ENCODE data around the gene KRT39. TPM values are rescaled to one million over a fixed set of nuclear protein-coding genes. Genes with fewer than 3 reads are reported as not detected.

The KRT39 gene
- total RNA-seq, 1 donor from 2014 or later: not detected

DNA sequence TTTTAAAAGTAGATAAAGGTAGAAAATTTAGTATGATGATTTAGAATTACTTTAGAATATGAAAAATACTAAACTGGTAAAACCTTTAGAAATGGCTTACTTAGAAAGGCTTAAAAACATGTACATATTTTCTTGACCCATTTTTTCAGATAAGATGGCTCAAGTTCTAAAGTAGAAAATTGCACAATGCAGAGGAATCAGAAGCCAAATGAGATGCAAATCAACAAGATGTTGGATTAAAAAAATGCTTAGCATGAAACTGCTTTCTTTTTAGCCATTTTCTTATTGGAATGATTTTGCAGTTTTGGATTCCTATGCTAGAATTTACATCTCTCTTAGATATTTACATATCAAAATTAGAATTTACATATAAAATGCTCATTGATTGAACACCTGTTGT, 43.7 kb upstream of the KRT39 start:
- Histone ChIP-seq H3K36me3 (no peaks in the 10 kb centered on the region), H3K27me3 (ENCODE audit: low read depth) (no peaks in the 10 kb centered on the region), H3K9me3 (replicated peaks) (no peaks in the 10 kb centered on the region), H3K4me1 (peaks cover 8% of the 10 kb centered on the region), H3K4me3 (no peak overlapping the region), H3K27ac (replicated peaks) (no peak overlapping the region)
- no peak for TF ChIP-seq CTCF (IDR thresholded peaks at IDR 0.05; ENCODE audit: borderline replicate concordance)
- DNase-seq: no peak
- intact Hi-C loops (cut with micrococcal nuclease): no loop called here

DNA sequence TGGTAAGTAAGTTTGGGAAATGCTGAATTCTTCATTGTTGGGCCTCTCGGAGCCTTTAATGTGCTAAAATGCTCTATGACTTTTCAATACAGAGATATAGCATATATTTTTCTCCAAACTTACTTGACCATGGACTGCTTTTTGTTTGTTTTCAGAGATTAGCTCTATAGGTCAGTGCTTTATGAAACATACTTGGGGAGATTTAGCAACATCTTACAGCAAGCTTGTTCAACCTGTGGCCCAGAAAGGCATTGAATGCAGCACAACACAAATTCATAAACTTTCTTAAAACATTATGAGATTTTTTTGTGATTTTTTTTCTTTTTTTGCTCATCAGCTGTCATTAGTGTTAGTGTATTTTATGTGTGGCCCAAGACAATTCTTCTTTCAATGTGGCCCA, 43.2 kb upstream of the KRT39 start:
- no peak overlapping the region for H3K4me3 ChIP-seq
- intact Hi-C loops (cut with micrococcal nuclease): no loop called here

GRCh38 chr17:41009301-41009760, 42.6 kb upstream of the KRT39 start:
- H3K27ac ChIP-seq (replicated peaks): no peak overlapping the region
- H3K4me1 ChIP-seq: peaks cover 8% of the 10 kb centered on the region
- H3K4me3 ChIP-seq: no peak overlapping the region
- no peaks in the 10 kb centered on the region for H3K9me3 ChIP-seq (replicated peaks)
- no peaks in the 10 kb centered on the region for H3K36me3 ChIP-seq
- intact Hi-C loops (cut with micrococcal nuclease): no loop called here
- no peak for TF ChIP-seq CTCF (IDR thresholded peaks at IDR 0.05; ENCODE audit: borderline replicate concordance)
- DNase-seq: no peak
- peaks cover 4% of the 10 kb centered on the region for H3K27me3 ChIP-seq (ENCODE audit: low read depth)

More for the DNA sequence above, 43.2 kb upstream of the KRT39 start:
- Histone ChIP-seq H3K4me1 (peaks cover 8% of the 10 kb centered on the region), H3K27me3 (ENCODE audit: low read depth) (no peaks in the 10 kb centered on the region), H3K9me3 (replicated peaks) (no peaks in the 10 kb centered on the region), H3K36me3 (no peaks in the 10 kb centered on the region), H3K27ac (replicated peaks) (no peak overlapping the region)
- TF ChIP-seq CTCF (IDR thresholded peaks at IDR 0.05; ENCODE audit: borderline replicate concordance): no peak
- no peak for DNase-seq

- Histone ChIP-seq H3K27me3 (ENCODE audit: low read depth) (peaks cover 9% of the 10 kb centered on the region), H3K36me3 (no peaks in the 10 kb centered on the region), H3K27ac (replicated peaks) (no peak within 1 kb of the TSS), H3K9me3 (replicated peaks) (no peaks in the 10 kb centered on the region), H3K4me1 (peaks cover 4% of the 10 kb centered on the region), H3K4me3 (no peak within 1 kb of the TSS)
- no peak for DNase-seq
- intact Hi-C loops (cut with micrococcal nuclease): no loop called here
- TF ChIP-seq CTCF (IDR thresholded peaks at IDR 0.05; ENCODE audit: borderline replicate concordance): no peak
Observed at GRCh38 chr17:41008811-41009210, 42.1 kb upstream of the KRT39 start, which contains the start of gene KRTAP3-1. Gene KRTAP3-1 (minus strand): TSS chr17:41009128. CDS start chr17:41009074, 54 bp downstream.

DNA sequence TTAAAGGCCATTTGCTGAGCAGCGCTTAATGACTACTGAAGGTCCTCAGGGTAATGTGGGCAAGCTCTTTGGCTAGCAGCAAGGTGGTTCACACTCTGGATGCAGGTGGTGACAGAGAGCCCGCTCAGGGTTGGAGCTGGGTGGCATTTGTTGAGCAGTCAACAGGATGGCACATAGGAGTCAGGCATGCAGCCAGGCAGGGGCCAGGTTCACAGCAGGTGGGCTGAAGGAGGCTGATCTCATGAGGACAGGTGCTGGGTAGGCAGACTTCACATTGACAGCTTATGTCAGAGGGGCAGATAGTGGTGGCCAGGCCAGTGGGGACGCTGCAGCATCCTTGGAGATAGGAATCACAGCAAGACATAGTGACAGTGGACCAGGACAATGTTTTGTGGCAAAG, 37.6 kb upstream of the KRT39 start:
- H3K27me3 ChIP-seq (ENCODE audit: low read depth): peaks cover 30% of the 10 kb centered on the region
- no peaks in the 10 kb centered on the region for H3K4me1 ChIP-seq
- H3K9me3 ChIP-seq (replicated peaks): no peaks in the 10 kb centered on the region
- no peak overlapping the region for H3K4me3 ChIP-seq
- DNase-seq: no peak
- no peaks in the 10 kb centered on the region for H3K36me3 ChIP-seq
- no peak overlapping the region for H3K27ac ChIP-seq (replicated peaks)
- no peak for TF ChIP-seq CTCF (IDR thresholded peaks at IDR 0.05; ENCODE audit: borderline replicate concordance)
- intact Hi-C loops (cut with micrococcal nuclease): no loop called here

Data from left ventricle myocardium inferior (tissue), 1 donor.